GM19193 (cell line): Measurements from ENCODE around the gene COPS4.
A peak's percentile ranks its signal among the peaks of the same experiment; 100 is the strongest.

Experiments
- POLR2A ChIP-seq: IDR thresholded peaks from 4 replicates; pipeline ENCODE4 v1.6.1; 2011; ENCODE audit not compliant: insufficient read depth, insufficient read length; ENCODE audit errors: extremely low read depth

COPS4 gene

GRCh38 chr4:83034630-83035494 lies at the start of gene COPS4:
COPS4 (plus strand) TSS chr4:83035183; CDS start chr4:83035225, 42 bp downstream.
- TF ChIP-seq POLR2A = peak; percentile 76

- no peak for TF ChIP-seq POLR2A
Measured at GRCh38 chr4:82988323-82988832, 46.6 kb upstream of the COPS4 start.

GRCh38 chr4:82989575-82990429 lies 45.2 kb upstream of the COPS4 start:
- TF ChIP-seq POLR2A = no peak

GRCh38 chr4:82994834-82995233 lies 40.1 kb upstream of the COPS4 start:
- no peak for TF ChIP-seq POLR2A

GRCh38 chr4:82998898-82999297 lies 36.1 kb upstream of the COPS4 start:
- no peak for TF ChIP-seq POLR2A

- TF ChIP-seq POLR2A = no peak
Measured at GRCh38 chr4:83002329-83002728, 32.7 kb upstream of the COPS4 start.

GRCh38 chr4:83009529-83009928 lies 25.5 kb upstream of the COPS4 start:
- no peak for TF ChIP-seq POLR2A

- no peak for TF ChIP-seq POLR2A
Measured at GRCh38 chr4:83010111-83010521, 24.9 kb upstream of the COPS4 start.

GRCh38 chr4:83010522-83011318 lies 24.3 kb upstream of the COPS4 start, which contains the start of gene LIN54:
LIN54 (minus strand) TSS chr4:83010823; CDS start chr4:82984844, 25,979 bp downstream.
- TF ChIP-seq POLR2A = peak; percentile 63

- TF ChIP-seq POLR2A = no peak
Measured at GRCh38 chr4:83011689-83012199, 23.2 kb upstream of the COPS4 start.

GRCh38 chr4:83012200-83012686 lies 22.7 kb upstream of the COPS4 start:
- TF ChIP-seq POLR2A = no peak

- peak; percentile 73 for TF ChIP-seq POLR2A
Measured at GRCh38 chr4:83012687-83013419, 22.1 kb upstream of the COPS4 start.

GRCh38 chr4:83013420-83013867 lies 21.5 kb upstream of the COPS4 start:
- no peak for TF ChIP-seq POLR2A

- no peak for TF ChIP-seq POLR2A
Measured at GRCh38 chr4:83013902-83014301, 21.1 kb upstream of the COPS4 start.
